Adrenal gland (tissue), 5 donors: ENCODE results near the gene PPIF.

ENCODE experiments used
- POLR2A ChIP-seq, 2 donors: fragments of 450-650 bp; IDR thresholded peaks; one replicate each; pipeline ENCODE4 v1.6.1; 2017; ENCODE audit warnings: antibody characterized with exemption in 2 of 2, mild to moderate bottlenecking in 2 of 2, moderate library complexity in 1 of 2
- TF ChIP-seq, protein P1 (sequence below), 6 experiments: fragments of 450-650 bp in 4 of 6; fragments of 200-600 bp in 2 of 6; sonication (generic) in 1 of 6; IDR thresholded peaks; 1 replicate in 5 of 6; 2 replicates in 1 of 6; pipeline versions ENCODE4 v1.5.1 to v1.8.0; 2016 to 2021; ENCODE audit warnings: antibody characterized with exemption in 6 of 6, mild to moderate bottlenecking in 2 of 6, moderate library complexity in 1 of 6
- donor health status: DM: no; HTN: no; CAD: no.

DNA sequence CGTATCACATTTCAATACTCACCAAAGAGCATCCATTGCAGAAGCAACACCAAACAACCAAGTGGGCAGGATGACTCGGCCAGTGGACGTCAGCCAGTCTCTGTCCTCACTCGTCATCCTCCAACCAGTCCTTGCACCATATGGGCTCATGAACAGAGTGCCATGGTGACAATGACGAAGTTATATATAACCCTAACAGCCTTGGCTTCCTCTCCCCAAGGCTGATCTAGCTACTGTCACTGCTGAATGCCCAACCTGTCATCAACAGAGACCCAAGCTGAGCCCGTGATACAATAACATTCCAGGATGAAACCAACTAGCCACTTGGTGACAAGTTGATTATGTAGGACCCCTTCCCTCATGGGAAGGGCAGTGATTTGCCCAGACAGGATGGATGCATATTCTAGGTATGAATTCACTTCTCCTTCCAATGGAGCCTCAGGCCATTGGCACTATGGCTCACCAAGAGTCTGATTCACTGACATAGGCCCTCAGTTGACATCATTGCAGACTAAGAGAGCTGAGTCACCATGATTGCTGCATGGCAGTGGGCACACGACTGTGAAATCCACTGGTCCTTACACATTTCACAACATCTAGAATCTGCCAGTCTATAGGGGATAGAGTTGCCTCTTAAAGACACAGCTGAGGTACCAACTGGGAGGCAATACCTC lies 26.3 kb upstream of the PPIF start:
- TF ChIP-seq, protein P1, sequence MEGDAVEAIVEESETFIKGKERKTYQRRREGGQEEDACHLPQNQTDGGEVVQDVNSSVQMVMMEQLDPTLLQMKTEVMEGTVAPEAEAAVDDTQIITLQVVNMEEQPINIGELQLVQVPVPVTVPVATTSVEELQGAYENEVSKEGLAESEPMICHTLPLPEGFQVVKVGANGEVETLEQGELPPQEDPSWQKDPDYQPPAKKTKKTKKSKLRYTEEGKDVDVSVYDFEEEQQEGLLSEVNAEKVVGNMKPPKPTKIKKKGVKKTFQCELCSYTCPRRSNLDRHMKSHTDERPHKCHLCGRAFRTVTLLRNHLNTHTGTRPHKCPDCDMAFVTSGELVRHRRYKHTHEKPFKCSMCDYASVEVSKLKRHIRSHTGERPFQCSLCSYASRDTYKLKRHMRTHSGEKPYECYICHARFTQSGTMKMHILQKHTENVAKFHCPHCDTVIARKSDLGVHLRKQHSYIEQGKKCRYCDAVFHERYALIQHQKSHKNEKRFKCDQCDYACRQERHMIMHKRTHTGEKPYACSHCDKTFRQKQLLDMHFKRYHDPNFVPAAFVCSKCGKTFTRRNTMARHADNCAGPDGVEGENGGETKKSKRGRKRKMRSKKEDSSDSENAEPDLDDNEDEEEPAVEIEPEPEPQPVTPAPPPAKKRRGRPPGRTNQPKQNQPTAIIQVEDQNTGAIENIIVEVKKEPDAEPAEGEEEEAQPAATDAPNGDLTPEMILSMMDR (IDR thresholded peaks at IDR 0.05), result no peak
- TF ChIP-seq POLR2A (IDR thresholded peaks at IDR 0.05), result no peak
